WTC11 (cell line): Measurements from ENCODE around the gene GSG1L.

Experiments
- CTCF ChIP-seq: fragments of 200-600 bp; IDR thresholded peaks from 2 replicates; pipeline ENCODE4 v1.8.0; 2022; ENCODE audit warnings: antibody characterized with exemption
- ETV6 ChIP-seq: sonication (generic); formaldehyde crosslinking; IDR thresholded peaks from 2 replicates; pipeline ENCODE4 v1.8.1; 2022; ENCODE audit warnings: mild to moderate bottlenecking, missing genetic modification reagents
- TF ChIP-seq, protein P1 (sequence below): sonication (generic); formaldehyde crosslinking; IDR thresholded peaks from 2 replicates; pipeline ENCODE4 v1.8.1; 2023; ENCODE audit warnings: mild to moderate bottlenecking, missing genetic modification reagents, moderate library complexity

DNA sequence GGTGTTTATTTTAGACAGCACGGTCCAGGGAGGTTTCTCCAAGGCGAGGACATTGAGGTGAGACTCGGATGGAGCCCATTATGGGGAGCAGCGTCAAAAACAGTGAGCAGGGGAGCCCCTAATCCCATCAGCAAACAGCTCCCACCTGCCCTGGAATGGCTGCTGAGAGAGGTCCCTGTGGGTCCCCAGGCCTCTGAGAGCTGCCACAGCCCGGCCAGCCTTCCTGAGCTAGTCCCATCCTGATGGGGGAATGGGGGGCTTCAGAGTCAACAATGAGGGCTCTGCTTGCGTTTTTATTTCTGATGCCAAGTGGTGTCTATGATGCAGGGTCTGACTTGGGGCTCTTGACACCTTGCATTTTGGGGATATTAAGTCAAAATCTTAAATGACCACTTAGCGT is 128.4 kb downstream of the GSG1L start:
- TF ChIP-seq CTCF (no peak), ETV6 (CRISPR knock-in tag) (no peak)
- TF ChIP-seq, protein P1, sequence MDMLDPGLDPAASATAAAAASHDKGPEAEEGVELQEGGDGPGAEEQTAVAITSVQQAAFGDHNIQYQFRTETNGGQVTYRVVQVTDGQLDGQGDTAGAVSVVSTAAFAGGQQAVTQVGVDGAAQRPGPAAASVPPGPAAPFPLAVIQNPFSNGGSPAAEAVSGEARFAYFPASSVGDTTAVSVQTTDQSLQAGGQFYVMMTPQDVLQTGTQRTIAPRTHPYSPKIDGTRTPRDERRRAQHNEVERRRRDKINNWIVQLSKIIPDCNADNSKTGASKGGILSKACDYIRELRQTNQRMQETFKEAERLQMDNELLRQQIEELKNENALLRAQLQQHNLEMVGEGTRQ (CRISPR knock-in tag): no peak
